Measurements from ENCODE around the gene ZMYND10. TPM values are rescaled to one million over a fixed set of nuclear protein-coding genes. Genes with fewer than 3 reads are reported as not detected.

The ZMYND10 gene
- total and polyA plus RNA-seq, 2 experiments from 2014 or later: 0.29 to 0.31 TPM

GRCh38 chr3:50357481-50357880, 11.9 kb upstream of the ZMYND10 start:
- no peak overlapping the region for H3K27ac ChIP-seq (ENCODE audit: low read depth)
- H3K36me3 ChIP-seq (ENCODE audit: insufficient read depth): no peaks in the 10 kb centered on the region
- H3K9me2 ChIP-seq (ENCODE audit: insufficient read depth): no peaks in the 10 kb centered on the region
- DNase-seq (ENCODE audit: low spot score): no peak
- peak overlapping the region; percentile 75 for H3K4me3 ChIP-seq
- Mint-ChIP-seq H3K4me1 (peaks cover 22% of the 10 kb centered on the region), H3K36me3 (ENCODE audit: low read depth) (peaks cover 8% of the 10 kb centered on the region), H3K4me3 (peak overlapping the region; percentile 93), H3K27ac (no peak overlapping the region), H3K9me3 (no peaks in the 10 kb centered on the region; the same call in 2 of the 3 replicates), H3K27me3 (ENCODE audit: insufficient read depth, low read depth, poor library complexity) (peaks cover 8% of the 10 kb centered on the region)
- H2AFZ ChIP-seq: no peak overlapping the region
- TF ChIP-seq POLR2AphosphoS5 (IDR thresholded peaks at IDR 0.05; ENCODE audit: low read depth): no peak
- peaks cover under 1% of the 10 kb centered on the region; the same call in 1 of the 2 replicates for H3K27me3 ChIP-seq (ENCODE audit: insufficient read depth)
- no peaks in the 10 kb centered on the region for H3F3A ChIP-seq (replicated peaks; ENCODE audit: low read depth)
- peaks cover 24% of the 10 kb centered on the region for H4K20me1 ChIP-seq (replicated peaks; ENCODE audit: insufficient read depth)
- ATAC-seq: no peak
- peaks cover 21% of the 10 kb centered on the region for H3K79me2 ChIP-seq (replicated peaks; ENCODE audit: insufficient read depth)
- H3K4me1 ChIP-seq (ENCODE audit: insufficient read depth): peaks cover 10% of the 10 kb centered on the region; the same call in 1 of the 2 replicates
- peak overlapping the region; percentile 92 for H3K4me2 ChIP-seq

GRCh38 chr3:50356553-50356952, 11.0 kb upstream of the ZMYND10 start:
- Mint-ChIP-seq H3K4me3 (no peak overlapping the region; the same call in 2 of the 3 replicates), H3K36me3 (ENCODE audit: low read depth) (peaks cover 8% of the 10 kb centered on the region), H3K27ac (no peak overlapping the region), H3K9me3 (no peaks in the 10 kb centered on the region; the same call in 2 of the 3 replicates), H3K4me1 (peaks cover 24% of the 10 kb centered on the region), H3K27me3 (ENCODE audit: insufficient read depth, low read depth, poor library complexity) (peaks cover 10% of the 10 kb centered on the region)
- Histone ChIP-seq H4K20me1 (replicated peaks; ENCODE audit: insufficient read depth) (peaks cover 24% of the 10 kb centered on the region), H3F3A (replicated peaks; ENCODE audit: low read depth) (no peaks in the 10 kb centered on the region), H3K36me3 (ENCODE audit: insufficient read depth) (no peaks in the 10 kb centered on the region), H3K4me2 (no peak overlapping the region), H3K4me1 (ENCODE audit: insufficient read depth) (peaks cover 10% of the 10 kb centered on the region; the same call in 1 of the 2 replicates), H3K27ac (ENCODE audit: low read depth) (no peak overlapping the region), H3K9me2 (ENCODE audit: insufficient read depth) (no peaks in the 10 kb centered on the region), H2AFZ (no peak overlapping the region), H3K27me3 (ENCODE audit: insufficient read depth) (no peaks in the 10 kb centered on the region), H3K4me3 (peak overlapping the region; percentile 75; the same call in 1 of the 2 replicates), H3K79me2 (replicated peaks; ENCODE audit: insufficient read depth) (peaks cover 21% of the 10 kb centered on the region)
- DNase-seq (ENCODE audit: low spot score) (no peak), ATAC-seq (no peak)
- TF ChIP-seq CTCF (conservative IDR thresholded peaks at IDR 0.05; ENCODE audit: low read depth in 2 of 2) (no peak), POLR2AphosphoS5 (IDR thresholded peaks at IDR 0.05; ENCODE audit: low read depth) (no peak), STAT1 (IDR thresholded peaks at IDR 0.05; ENCODE audit: unreplicated experiment) (no peak), CREB1 (CRISPR knock-in tag; IDR thresholded peaks at IDR 0.05; ENCODE audit: low read depth) (no peak), EZH2 (IDR thresholded peaks at IDR 0.05; ENCODE audit: low read depth, unreplicated experiment) (no peak), ETS1 (IDR thresholded peaks at IDR 0.05) (no peak), ZNF114 (CRISPR knock-in tag; IDR thresholded peaks at IDR 0.05) (no peak), JUNB (IDR thresholded peaks at IDR 0.05; ENCODE audit: unreplicated experiment) (no peak), EZH2phosphoT487 (IDR thresholded peaks at IDR 0.05; ENCODE audit: unreplicated experiment) (no peak), ZNF331 (CRISPR knock-in tag; IDR thresholded peaks at IDR 0.05; ENCODE audit: low read depth) (no peak), ZNF462 (CRISPR knock-in tag; IDR thresholded peaks at IDR 0.05) (no peak)

Data from GM23338 (cell line).